ENCODE measurements around the gene AFAP1.

DNA sequence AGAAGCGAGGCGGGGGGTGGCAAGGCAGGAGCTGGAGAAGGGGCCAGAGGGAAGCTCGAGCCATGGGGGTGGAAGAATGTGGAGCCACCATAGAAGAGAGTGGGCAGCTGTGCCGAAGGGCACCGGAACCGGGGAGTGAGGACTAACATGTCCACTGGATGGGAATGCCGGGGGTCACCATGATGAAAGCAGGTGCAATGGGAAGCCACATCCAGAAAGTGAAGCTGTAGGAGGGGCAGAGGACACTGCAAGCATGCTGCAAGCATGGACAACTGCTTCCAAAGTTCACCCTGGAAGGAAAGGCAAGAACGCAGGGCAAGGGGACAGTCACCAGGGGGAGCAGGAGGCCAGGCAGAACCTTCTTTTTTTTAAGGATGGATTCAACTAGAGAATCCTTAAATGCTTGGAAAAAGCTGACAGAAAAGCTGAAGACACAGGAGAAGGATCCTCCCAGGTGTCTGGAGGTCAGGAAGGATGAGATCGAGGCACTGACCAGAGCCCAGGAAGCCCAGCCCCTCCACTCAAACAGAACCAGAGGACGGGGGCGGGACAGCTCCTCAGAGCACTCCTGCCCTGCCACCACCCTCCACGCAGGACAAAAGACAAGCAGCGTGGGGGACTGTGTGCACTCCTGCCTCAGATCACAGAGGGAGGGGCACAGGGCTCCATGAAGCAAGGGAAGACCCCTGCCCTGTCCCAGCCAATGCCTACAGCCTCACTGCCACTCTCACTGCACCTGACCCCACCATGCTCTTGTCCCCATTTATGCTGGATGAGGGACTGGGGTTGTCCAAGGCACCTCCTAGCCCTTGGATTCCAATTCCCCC lies 169.2 kb downstream of the AFAP1 start:
- TF ChIP-seq CTCF (conservative IDR thresholded peaks at IDR 0.05; ENCODE audit: low read depth, low read length) (peak; percentile 52), EZH2phosphoT487 (IDR thresholded peaks at IDR 0.05; ENCODE audit: borderline replicate concordance, low read length) (no peak), EZH2 (IDR thresholded peaks at IDR 0.05; ENCODE audit: low read length, unreplicated experiment) (no peak)
